AG10803 (cell line): ENCODE data around the gene WDR26.

Source experiments
- DNase-seq: peaks from one replicate; pipeline ENCODE4 v3.0.0; 2010; ENCODE audit warnings: low read depth
- H3K4me3 ChIP-seq: 2 replicates; pipeline ENCODE4 v1.5.1; 2011; ENCODE audit warnings: mild to moderate bottlenecking, low read length, control low read depth
- CTCF ChIP-seq: conservative IDR thresholded peaks from 2 replicates; pipeline ENCODE4 v1.5.1; 2011; ENCODE audit warnings: mild to moderate bottlenecking, low read length, control low read depth, inconsistent platforms

The WDR26 gene

GRCh38 chr1:224392411-224393249 lies 42.0 kb downstream of the WDR26 start:
- no peak overlapping the region for H3K4me3 ChIP-seq
- no peak for TF ChIP-seq CTCF
- DNase-seq: no peak

GRCh38 chr1:224390517-224390916 lies 44.1 kb downstream of the WDR26 start:
- no peak overlapping the region for H3K4me3 ChIP-seq
- no peak for DNase-seq
- TF ChIP-seq CTCF: no peak

- no peak for TF ChIP-seq CTCF
- DNase-seq: no peak
- H3K4me3 ChIP-seq: no peak overlapping the region
Observed at GRCh38 chr1:224387943-224388342, 46.7 kb downstream of the WDR26 start.

- no peak for TF ChIP-seq CTCF
- no peak for DNase-seq
- H3K4me3 ChIP-seq: no peak overlapping the region
Observed at GRCh38 chr1:224387302-224387912, 47.2 kb downstream of the WDR26 start.

DNA sequence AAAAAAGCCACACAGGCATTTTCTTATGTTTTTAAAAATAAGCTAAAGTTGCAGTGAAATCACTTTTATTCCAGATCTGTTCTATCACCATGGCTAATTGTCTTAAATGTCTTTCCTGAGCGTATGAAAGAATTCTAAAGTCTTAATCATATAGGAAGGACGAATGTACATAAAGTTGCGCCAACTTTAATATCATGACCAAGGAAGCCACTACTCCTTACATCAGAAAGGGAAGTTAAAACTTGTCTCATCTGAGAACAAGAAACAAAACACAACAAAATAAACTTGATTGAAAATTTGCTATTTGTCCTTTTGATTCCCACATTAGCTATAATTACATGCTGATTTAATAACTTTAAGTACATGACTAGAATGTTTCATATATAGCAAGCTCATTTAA lies 51.4 kb downstream of the WDR26 start:
- no peak overlapping the region for H3K4me3 ChIP-seq
- no peak for DNase-seq
- TF ChIP-seq CTCF: no peak

GRCh38 chr1:224381880-224382548 lies 52.6 kb downstream of the WDR26 start:
- no peak for DNase-seq
- no peak for TF ChIP-seq CTCF
- H3K4me3 ChIP-seq: no peak overlapping the region
